GM23338 (cell line): Measurements from ENCODE around the gene KNOP1. TPM values are rescaled to one million over a fixed set of nuclear protein-coding genes. Genes with fewer than 3 reads are reported as not detected.
A peak's percentile ranks its signal among the peaks of the same experiment; 100 is the strongest.

Experiments
- ATAC-seq: fragments of 200-7000 bp; cut with Tn5 transposase; 3 replicates; pipeline ENCODE4 v1.9.1; 2020
- DNase-seq: peaks from one replicate; pipeline ENCODE4 v3.0.0-alpha.2; 2015; ENCODE audit warnings: low spot score
- H2AFZ ChIP-seq: fragments of 200-600 bp; sonication (generic); 2 replicates; pipeline ENCODE4 v1.8.0; 2016; ENCODE audit warnings: antibody characterized with exemption, mild to moderate bottlenecking, moderate library complexity
- H3F3A ChIP-seq: fragments of 200-600 bp; sonication (generic); replicated peaks from 2 replicates; pipeline ENCODE4 v1.8.0; 2017; ENCODE audit warnings: antibody characterized with exemption, mixed run types, low read depth
- H3K27ac ChIP-seq: fragments of 200-600 bp; sonication (generic); 2 replicates; pipeline ENCODE4 v1.6.1; 2016; ENCODE audit warnings: low read depth
- H3K27me3 ChIP-seq: fragments of 200-600 bp; sonication (generic); 2 replicates; pipeline ENCODE4 v1.8.0; 2016; ENCODE audit warnings: mild to moderate bottlenecking, mixed run types, moderate library complexity; ENCODE audit not compliant: insufficient read depth
- H3K36me3 ChIP-seq: fragments of 200-600 bp; sonication (generic); 2 replicates; pipeline ENCODE4 v1.8.0; 2016; ENCODE audit warnings: mild to moderate bottlenecking; ENCODE audit not compliant: insufficient read depth
- H3K4me1 ChIP-seq: fragments of 200-600 bp; sonication (generic); 2 replicates; pipeline ENCODE4 v1.8.0; 2016; ENCODE audit warnings: mild to moderate bottlenecking, moderate library complexity; ENCODE audit not compliant: insufficient read depth
- H3K4me2 ChIP-seq: fragments of 200-600 bp; sonication (generic); 2 replicates; pipeline ENCODE4 v1.7.1; 2017; ENCODE audit warnings: mixed run types
- H3K4me3 ChIP-seq: fragments of 200-600 bp; sonication (generic); 2 replicates; pipeline ENCODE4 v1.6.1; 2016; ENCODE audit warnings: mixed run types
- H3K79me2 ChIP-seq: fragments of 200-600 bp; sonication (generic); replicated peaks from 2 replicates; pipeline ENCODE4 v1.8.0; 2017; ENCODE audit warnings: mild to moderate bottlenecking; ENCODE audit not compliant: insufficient read depth
- H3K9me2 ChIP-seq: fragments of 200-600 bp; sonication (generic); 2 replicates; pipeline ENCODE4 v1.8.0; 2017; ENCODE audit not compliant: insufficient read depth
- H4K20me1 ChIP-seq: fragments of 200-600 bp; sonication (generic); replicated peaks from 2 replicates; pipeline ENCODE4 v1.8.0; 2017; ENCODE audit warnings: mild to moderate bottlenecking; ENCODE audit not compliant: insufficient read depth
- H3K27ac Mint-ChIP-seq: 2 replicates; pipeline ENCODE4 v1.8.0; 2020; ENCODE audit warnings: inconsistent platforms, mild to moderate bottlenecking, moderate library complexity, mixed read lengths
- H3K27me3 Mint-ChIP-seq: 3 replicates; pipeline ENCODE4 v1.8.0; 2022; ENCODE audit warnings: low read depth, mild to moderate bottlenecking, moderate library complexity, mixed read lengths, inconsistent platforms; ENCODE audit not compliant: insufficient read depth, poor library complexity
- H3K36me3 Mint-ChIP-seq: 3 replicates; pipeline ENCODE4 v1.8.0; 2021; ENCODE audit warnings: low read depth, mild to moderate bottlenecking, inconsistent platforms, moderate library complexity, mixed read lengths
- H3K4me1 Mint-ChIP-seq: 3 replicates; pipeline ENCODE4 v1.8.0; 2020; ENCODE audit warnings: mild to moderate bottlenecking, inconsistent platforms, mixed read lengths
- H3K4me3 Mint-ChIP-seq: 3 replicates; pipeline ENCODE4 v1.8.0; 2021; ENCODE audit warnings: moderate library complexity, mild to moderate bottlenecking, inconsistent platforms, mixed read lengths
- H3K9me3 Mint-ChIP-seq: 3 replicates; pipeline ENCODE4 v1.8.0; 2020; ENCODE audit warnings: moderate library complexity, mild to moderate bottlenecking, inconsistent platforms, mixed read lengths
- CREB1 ChIP-seq: fragments of 250-450 bp; sonication (Bioruptor Pico); IDR thresholded peaks from 2 replicates; pipeline ENCODE4 v1.5.0; 2020; ENCODE audit warnings: low read depth, mild to moderate bottlenecking, moderate library complexity
- EZH2 ChIP-seq: fragments of 200-600 bp; sonication (generic); IDR thresholded peaks from one replicate; pipeline ENCODE4 v1.8.0; 2017; ENCODE audit warnings: antibody characterized with exemption, mild to moderate bottlenecking, low read depth; ENCODE audit not compliant: unreplicated experiment
- NANOG ChIP-seq: IDR thresholded peaks from 2 replicates; pipeline ENCODE4 v1.6.1; 2016; ENCODE audit warnings: antibody characterized with exemption, borderline replicate concordance
- STAT1 ChIP-seq: IDR thresholded peaks from one replicate; pipeline ENCODE4 v1.6.1; 2016; ENCODE audit warnings: antibody characterized with exemption; ENCODE audit not compliant: unreplicated experiment
- ZNF114 ChIP-seq: fragments of 250-450 bp; sonication (Bioruptor Pico); IDR thresholded peaks from 2 replicates; pipeline ENCODE4 v1.5.0; 2020; ENCODE audit warnings: mild to moderate bottlenecking, moderate library complexity
- ZNF331 ChIP-seq: fragments of 250-450 bp; sonication (Bioruptor Pico); IDR thresholded peaks from 2 replicates; pipeline ENCODE4 v1.5.0; 2020; ENCODE audit warnings: low read depth, mild to moderate bottlenecking, moderate library complexity
- polyA plus RNA-seq: library from polyadenylated mRNA; unstranded; fragments of >200 nt; fragmentation: Nextera tagmentation; extraction: Ambion mirVana; gene quantifications from 2 replicates; pipeline ENCODE4 v1.2.1, GENCODE V29; 2016
- total RNA-seq: library from RNA; depleted of rRNA; stranded (reverse); fragments of >200 nt; shearing (Covaris generic); gene quantifications from 2 replicates; pipeline ENCODE4 v1.2.3, GENCODE V29; 2014
- TF ChIP-seq, protein P1 (sequence below): IDR thresholded peaks from one replicate; pipeline ENCODE4 v1.6.1; 2018; ENCODE audit warnings: antibody characterized with exemption; ENCODE audit not compliant: unreplicated experiment
- TF ChIP-seq, protein P2 (sequence below), 2 experiments: fragments of 200-600 bp in 1 of 2; sonication (generic) in 1 of 2; conservative IDR thresholded peaks; 2 replicates each; pipeline versions ENCODE4 v1.5.1 to v1.6.1; 2016 to 2017; ENCODE audit warnings: antibody characterized with exemption in 2 of 2, low read depth in 2 of 2, mild to moderate bottlenecking in 2 of 2, moderate library complexity in 1 of 2
- TF ChIP-seq, protein P3 (sequence below): fragments of 250-450 bp; sonication (Bioruptor Pico); IDR thresholded peaks from 2 replicates; pipeline ENCODE4 v1.5.0; 2020; ENCODE audit warnings: mild to moderate bottlenecking, moderate library complexity

The KNOP1 gene
- total and polyA plus RNA-seq, 2 experiments from 2014 or later, result 57.7 to 190 TPM

DNA sequence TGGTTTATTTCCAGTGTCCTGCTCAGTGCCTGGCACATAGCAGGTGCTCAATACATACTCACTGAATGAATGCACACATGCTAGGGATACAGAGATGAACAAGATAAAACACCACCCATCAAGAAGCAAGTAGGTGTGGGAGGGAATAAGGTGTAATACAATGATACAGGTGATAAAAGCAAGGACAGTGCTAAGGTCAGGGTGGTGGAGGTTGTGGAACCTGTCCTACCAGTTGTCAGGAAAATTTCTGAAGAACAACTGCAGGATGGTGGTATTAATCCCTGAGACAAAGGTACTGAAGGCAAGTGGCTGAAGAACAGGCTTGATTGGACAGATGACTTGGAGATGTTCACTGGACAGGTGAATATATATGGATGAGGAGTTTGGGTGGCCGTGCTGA lies 1.8 kb downstream of the KNOP1 start:
- no peaks in the 10 kb centered on the region for H3K9me3 Mint-ChIP-seq
- Histone ChIP-seq H3K27ac (no peak overlapping the region; the same call in 1 of the 2 replicates), H3K4me3 (peak overlapping the region; percentile 100), H3K4me1 (peaks cover 36% of the 10 kb centered on the region), H3K4me2 (peak overlapping the region; percentile 96), H3F3A (peaks cover 18% of the 10 kb centered on the region), H2AFZ (no peak overlapping the region), H3K36me3 (peaks cover 25% of the 10 kb centered on the region), H3K9me2 (no peaks in the 10 kb centered on the region), H3K27me3 (no peaks in the 10 kb centered on the region), H3K79me2 (peaks cover 87% of the 10 kb centered on the region), H4K20me1 (peaks cover 52% of the 10 kb centered on the region)
- no peak for DNase-seq
- peaks cover 59% of the 10 kb centered on the region for H3K36me3 Mint-ChIP-seq
- ATAC-seq, result no peak
- peaks cover 18% of the 10 kb centered on the region for H3K27me3 Mint-ChIP-seq
- H3K4me1 Mint-ChIP-seq, result peaks cover 49% of the 10 kb centered on the region
- no peak for TF ChIP-seq CREB1 (CRISPR knock-in tag)
- peak overlapping the region; percentile 10; the same call in 1 of the 2 replicates for H3K27ac Mint-ChIP-seq
- peak overlapping the region; percentile 95 for H3K4me3 Mint-ChIP-seq

DNA sequence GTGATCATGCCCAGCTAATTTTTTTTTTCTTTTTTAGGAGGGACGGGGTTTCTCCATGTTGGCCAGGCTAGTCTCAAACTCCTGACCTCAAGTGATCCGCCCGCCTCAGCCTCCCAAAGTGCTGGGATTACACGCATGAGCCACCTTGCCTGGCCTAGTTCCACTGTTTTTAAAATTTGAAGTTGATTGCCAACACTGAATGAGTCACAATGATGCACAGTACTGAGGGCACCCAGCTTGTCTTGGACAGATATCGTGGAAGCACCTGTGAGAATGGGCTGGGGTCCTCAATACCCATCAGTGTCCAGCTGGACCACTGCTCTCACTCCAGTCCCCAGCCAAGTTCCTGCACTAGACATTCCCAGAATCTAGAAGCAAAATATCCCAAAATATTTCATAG lies 2.5 kb downstream of the KNOP1 start:
- no peaks in the 10 kb centered on the region for H3K27me3 ChIP-seq
- peak overlapping the region; percentile 67; the same call in 1 of the 2 replicates for H3K27ac Mint-ChIP-seq
- peaks cover 41% of the 10 kb centered on the region for H3K4me1 ChIP-seq
- H3K9me2 ChIP-seq, result no peaks in the 10 kb centered on the region
- no peak for ATAC-seq
- H3K36me3 Mint-ChIP-seq, result peaks cover 65% of the 10 kb centered on the region
- H3F3A ChIP-seq, result peaks cover 21% of the 10 kb centered on the region
- no peak overlapping the region for H3K27ac ChIP-seq
- peaks cover 54% of the 10 kb centered on the region for H4K20me1 ChIP-seq
- peaks cover 55% of the 10 kb centered on the region for H3K4me1 Mint-ChIP-seq
- no peak overlapping the region; the same call in 2 of the 3 replicates for H3K4me3 Mint-ChIP-seq
- peaks cover 20% of the 10 kb centered on the region for H3K27me3 Mint-ChIP-seq
- H2AFZ ChIP-seq, result no peak overlapping the region
- H3K4me3 ChIP-seq, result peak overlapping the region; percentile 100
- DNase-seq, result no peak
- TF ChIP-seq NANOG (no peak), ZNF114 (CRISPR knock-in tag) (no peak), ZNF331 (CRISPR knock-in tag) (no peak), EZH2 (no peak), STAT1 (no peak)
- TF ChIP-seq, protein P1, sequence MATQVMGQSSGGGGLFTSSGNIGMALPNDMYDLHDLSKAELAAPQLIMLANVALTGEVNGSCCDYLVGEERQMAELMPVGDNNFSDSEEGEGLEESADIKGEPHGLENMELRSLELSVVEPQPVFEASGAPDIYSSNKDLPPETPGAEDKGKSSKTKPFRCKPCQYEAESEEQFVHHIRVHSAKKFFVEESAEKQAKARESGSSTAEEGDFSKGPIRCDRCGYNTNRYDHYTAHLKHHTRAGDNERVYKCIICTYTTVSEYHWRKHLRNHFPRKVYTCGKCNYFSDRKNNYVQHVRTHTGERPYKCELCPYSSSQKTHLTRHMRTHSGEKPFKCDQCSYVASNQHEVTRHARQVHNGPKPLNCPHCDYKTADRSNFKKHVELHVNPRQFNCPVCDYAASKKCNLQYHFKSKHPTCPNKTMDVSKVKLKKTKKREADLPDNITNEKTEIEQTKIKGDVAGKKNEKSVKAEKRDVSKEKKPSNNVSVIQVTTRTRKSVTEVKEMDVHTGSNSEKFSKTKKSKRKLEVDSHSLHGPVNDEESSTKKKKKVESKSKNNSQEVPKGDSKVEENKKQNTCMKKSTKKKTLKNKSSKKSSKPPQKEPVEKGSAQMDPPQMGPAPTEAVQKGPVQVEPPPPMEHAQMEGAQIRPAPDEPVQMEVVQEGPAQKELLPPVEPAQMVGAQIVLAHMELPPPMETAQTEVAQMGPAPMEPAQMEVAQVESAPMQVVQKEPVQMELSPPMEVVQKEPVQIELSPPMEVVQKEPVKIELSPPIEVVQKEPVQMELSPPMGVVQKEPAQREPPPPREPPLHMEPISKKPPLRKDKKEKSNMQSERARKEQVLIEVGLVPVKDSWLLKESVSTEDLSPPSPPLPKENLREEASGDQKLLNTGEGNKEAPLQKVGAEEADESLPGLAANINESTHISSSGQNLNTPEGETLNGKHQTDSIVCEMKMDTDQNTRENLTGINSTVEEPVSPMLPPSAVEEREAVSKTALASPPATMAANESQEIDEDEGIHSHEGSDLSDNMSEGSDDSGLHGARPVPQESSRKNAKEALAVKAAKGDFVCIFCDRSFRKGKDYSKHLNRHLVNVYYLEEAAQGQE, result no peak
- TF ChIP-seq, protein P2, sequence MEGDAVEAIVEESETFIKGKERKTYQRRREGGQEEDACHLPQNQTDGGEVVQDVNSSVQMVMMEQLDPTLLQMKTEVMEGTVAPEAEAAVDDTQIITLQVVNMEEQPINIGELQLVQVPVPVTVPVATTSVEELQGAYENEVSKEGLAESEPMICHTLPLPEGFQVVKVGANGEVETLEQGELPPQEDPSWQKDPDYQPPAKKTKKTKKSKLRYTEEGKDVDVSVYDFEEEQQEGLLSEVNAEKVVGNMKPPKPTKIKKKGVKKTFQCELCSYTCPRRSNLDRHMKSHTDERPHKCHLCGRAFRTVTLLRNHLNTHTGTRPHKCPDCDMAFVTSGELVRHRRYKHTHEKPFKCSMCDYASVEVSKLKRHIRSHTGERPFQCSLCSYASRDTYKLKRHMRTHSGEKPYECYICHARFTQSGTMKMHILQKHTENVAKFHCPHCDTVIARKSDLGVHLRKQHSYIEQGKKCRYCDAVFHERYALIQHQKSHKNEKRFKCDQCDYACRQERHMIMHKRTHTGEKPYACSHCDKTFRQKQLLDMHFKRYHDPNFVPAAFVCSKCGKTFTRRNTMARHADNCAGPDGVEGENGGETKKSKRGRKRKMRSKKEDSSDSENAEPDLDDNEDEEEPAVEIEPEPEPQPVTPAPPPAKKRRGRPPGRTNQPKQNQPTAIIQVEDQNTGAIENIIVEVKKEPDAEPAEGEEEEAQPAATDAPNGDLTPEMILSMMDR (conservative IDR thresholded peaks at IDR 0.05; ENCODE audit: low read depth in 2 of 2), result no peak
- TF ChIP-seq, protein P3, sequence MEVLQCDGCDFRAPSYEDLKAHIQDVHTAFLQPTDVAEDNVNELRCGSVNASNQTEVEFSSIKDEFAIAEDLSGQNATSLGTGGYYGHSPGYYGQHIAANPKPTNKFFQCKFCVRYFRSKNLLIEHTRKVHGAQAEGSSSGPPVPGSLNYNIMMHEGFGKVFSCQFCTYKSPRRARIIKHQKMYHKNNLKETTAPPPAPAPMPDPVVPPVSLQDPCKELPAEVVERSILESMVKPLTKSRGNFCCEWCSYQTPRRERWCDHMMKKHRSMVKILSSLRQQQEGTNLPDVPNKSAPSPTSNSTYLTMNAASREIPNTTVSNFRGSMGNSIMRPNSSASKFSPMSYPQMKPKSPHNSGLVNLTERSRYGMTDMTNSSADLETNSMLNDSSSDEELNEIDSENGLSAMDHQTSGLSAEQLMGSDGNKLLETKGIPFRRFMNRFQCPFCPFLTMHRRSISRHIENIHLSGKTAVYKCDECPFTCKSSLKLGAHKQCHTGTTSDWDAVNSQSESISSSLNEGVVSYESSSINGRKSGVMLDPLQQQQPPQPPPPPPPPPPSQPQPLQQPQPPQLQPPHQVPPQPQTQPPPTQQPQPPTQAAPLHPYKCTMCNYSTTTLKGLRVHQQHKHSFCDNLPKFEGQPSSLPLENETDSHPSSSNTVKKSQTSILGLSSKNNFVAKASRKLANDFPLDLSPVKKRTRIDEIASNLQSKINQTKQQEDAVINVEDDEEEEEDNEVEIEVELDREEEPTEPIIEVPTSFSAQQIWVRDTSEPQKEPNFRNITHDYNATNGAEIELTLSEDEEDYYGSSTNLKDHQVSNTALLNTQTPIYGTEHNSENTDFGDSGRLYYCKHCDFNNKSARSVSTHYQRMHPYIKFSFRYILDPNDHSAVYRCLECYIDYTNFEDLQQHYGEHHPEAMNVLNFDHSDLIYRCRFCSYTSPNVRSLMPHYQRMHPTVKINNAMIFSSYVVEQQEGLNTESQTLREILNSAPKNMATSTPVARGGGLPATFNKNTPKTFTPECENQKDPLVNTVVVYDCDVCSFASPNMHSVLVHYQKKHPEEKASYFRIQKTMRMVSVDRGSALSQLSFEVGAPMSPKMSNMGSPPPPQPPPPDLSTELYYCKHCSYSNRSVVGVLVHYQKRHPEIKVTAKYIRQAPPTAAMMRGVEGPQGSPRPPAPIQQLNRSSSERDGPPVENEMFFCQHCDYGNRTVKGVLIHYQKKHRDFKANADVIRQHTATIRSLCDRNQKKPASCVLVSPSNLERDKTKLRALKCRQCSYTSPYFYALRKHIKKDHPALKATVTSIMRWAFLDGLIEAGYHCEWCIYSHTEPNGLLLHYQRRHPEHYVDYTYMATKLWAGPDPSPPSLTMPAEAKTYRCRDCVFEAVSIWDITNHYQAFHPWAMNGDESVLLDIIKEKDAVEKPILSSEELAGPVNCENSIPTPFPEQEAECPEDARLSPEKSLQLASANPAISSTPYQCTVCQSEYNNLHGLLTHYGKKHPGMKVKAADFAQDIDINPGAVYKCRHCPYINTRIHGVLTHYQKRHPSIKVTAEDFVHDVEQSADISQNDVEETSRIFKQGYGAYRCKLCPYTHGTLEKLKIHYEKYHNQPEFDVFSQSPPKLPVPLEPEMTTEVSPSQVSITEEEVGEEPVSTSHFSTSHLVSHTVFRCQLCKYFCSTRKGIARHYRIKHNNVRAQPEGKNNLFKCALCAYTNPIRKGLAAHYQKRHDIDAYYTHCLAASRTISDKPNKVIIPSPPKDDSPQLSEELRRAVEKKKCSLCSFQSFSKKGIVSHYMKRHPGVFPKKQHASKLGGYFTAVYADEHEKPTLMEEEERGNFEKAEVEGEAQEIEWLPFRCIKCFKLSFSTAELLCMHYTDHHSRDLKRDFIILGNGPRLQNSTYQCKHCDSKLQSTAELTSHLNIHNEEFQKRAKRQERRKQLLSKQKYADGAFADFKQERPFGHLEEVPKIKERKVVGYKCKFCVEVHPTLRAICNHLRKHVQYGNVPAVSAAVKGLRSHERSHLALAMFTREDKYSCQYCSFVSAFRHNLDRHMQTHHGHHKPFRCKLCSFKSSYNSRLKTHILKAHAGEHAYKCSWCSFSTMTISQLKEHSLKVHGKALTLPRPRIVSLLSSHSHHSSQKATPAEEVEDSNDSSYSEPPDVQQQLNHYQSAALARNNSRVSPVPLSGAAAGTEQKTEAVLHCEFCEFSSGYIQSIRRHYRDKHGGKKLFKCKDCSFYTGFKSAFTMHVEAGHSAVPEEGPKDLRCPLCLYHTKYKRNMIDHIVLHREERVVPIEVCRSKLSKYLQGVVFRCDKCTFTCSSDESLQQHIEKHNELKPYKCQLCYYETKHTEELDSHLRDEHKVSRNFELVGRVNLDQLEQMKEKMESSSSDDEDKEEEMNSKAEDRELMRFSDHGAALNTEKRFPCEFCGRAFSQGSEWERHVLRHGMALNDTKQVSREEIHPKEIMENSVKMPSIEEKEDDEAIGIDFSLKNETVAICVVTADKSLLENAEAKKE, result no peak
- H3K79me2 ChIP-seq, result peaks cover 92% of the 10 kb centered on the region
- H3K36me3 ChIP-seq, result peaks cover 25% of the 10 kb centered on the region
- no peaks in the 10 kb centered on the region for H3K9me3 Mint-ChIP-seq
- no peak overlapping the region for H3K4me2 ChIP-seq
